ENCODE data around the gene EPN3. TPM values are rescaled to one million over a fixed set of nuclear protein-coding genes. Genes with fewer than 3 reads are reported as not detected.

EPN3 gene
- total RNA-seq, 1 donor from 2014 or later = 38.5 TPM

DNA sequence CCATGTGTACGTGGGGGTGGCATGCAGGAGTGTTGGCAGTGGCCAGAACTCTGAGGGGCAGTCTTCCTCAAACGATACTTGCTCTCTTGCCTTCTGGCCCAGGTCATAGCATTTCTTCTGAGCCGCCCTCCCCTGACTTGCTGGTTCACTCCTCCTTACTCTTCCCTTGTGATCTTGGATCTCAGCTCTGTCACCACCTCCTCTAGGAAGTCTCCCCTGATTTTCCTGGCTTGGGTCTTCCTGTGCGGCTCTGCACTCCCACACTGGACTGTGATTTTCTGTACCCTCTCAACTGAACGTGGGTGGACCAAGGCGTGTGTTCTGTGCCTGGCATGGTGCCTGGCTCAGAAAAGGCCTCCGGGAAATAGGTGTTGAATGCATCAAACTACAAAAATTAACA lies 2.9 kb downstream of the EPN3 start:
- no peak for ATAC-seq

DNA sequence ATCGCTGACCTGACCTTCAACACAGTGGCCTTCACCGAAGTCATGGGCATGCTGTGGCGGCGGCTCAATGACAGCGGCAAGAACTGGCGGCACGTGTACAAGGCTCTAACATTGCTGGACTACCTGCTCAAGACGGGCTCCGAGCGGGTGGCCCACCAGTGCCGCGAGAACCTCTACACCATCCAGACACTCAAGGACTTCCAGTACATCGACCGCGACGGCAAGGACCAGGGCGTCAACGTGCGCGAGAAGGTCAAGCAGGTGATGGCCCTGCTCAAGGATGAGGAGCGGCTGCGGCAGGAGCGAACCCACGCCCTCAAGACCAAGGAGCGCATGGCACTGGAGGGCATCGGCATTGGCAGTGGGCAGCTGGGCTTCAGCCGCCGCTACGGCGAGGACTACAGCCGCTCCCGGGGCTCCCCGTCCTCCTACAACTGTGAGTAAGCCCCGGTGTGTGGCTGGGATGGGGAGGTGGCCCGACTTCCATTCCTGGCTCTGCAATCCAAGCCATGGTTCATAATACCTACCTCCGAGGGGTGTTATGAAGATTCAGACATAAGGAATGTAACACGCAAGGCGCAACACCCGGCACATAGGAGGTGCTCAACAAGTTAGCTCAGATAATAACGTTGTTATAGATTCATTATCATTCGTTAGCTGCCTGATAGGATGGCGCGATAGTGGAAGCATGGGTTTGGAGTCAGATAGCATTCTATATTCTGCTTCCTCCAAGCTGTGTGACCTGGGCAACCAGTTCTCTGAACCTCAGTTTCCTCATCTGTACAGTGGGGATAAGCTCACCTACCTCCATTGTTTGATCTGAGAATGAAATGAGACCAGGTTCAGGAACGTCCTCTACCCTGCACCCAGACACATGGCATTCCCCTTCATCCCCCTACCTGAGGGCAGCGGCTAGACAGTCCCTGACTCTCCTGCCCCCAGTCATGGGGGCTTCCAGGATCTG lies 4.4 kb downstream of the EPN3 start:
- no peak for ATAC-seq

GRCh38 chr17:50537721-50538548 lies 5.4 kb downstream of the EPN3 start:
- no peak for ATAC-seq

GRCh38 chr17:50538549-50539410 lies 6.2 kb downstream of the EPN3 start:
- ATAC-seq = no peak

DNA sequence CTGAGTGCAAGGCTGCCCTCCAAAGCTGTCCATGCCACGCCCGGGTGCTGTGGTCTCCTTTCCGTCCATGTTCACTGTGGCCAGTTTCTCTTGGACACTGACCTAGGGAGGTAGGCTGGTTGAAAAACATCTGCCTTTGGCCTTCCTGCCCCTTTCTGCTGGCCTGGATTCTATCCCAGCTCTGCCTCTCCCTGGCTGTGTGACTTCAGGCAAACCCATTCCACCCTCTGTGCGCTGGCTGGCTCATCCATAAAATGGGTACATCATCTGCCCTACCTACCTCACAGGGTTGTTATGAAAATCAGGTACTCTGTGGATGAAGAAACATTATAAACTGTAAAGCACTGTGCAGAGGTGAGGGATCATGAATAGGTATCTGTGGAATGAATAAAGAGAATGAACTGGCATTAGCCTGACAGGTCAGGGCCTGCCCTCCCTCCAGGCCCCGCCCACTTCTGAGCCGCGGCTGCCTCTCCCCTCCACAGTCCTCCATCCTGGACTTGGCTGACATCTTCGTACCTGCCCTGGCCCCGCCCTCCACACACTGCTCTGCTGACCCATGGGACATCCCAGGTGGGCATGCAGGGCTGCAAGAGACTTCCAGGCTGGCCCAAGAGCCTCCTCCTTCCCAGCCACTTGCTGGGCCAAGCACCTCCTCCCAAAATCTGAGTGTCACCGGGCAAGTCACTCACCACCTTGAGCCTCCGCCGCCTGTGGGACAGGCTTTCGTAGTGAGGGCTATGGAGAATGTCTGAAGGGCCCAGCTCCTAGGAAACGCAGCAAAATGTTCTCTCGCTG lies 7.4 kb downstream of the EPN3 start:
- peak; percentile 82 for ATAC-seq

DNA sequence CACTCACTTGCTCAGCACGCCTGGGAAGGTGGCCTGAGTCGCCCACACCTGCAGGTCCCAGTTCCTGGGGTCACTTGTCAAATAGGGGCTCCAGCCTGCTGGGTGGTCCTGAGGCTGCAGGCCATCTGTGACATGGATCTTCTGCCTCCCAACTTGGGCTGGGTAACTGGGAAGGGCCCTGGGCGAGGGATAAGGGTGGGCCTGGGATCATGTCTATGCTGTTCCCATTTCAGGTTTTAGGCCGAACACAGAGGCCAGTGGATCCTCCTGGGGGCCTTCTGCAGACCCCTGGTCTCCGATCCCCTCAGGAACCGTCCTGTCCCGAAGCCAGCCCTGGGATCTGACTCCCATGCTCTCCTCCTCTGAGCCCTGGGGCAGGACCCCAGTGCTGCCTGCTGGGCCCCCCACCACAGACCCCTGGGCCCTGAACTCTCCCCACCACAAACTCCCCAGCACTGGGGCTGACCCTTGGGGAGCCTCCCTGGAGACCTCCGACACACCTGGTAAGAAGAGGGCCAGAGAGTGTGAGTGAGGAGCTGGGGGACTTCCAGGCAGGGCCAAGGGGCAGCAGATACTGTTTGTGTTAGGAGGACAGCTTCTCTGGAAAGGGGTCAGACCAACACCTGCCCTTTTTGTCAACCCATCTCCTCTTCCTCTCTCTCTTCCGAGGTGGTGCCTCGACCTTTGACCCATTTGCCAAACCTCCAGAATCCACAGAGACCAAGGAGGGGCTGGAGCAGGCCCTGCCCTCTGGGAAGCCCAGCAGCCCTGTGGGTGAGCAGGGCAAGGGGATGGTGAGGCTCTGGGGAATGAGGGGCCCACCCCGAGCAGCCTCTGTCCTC lies 8.2 kb downstream of the EPN3 start:
- ATAC-seq = no peak

DNA sequence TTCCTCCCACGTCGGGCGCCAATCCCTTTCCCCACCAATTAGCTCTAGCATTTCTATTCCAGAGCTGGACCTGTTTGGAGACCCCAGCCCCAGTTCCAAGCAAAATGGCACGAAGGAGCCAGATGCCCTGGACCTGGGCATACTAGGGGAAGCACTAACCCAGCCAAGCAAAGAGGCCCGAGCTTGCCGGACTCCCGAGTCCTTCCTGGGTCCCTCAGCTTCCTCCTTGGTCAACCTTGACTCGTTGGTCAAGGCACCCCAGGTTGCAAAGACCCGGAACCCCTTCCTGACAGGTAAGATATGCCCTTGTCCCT lies 8.8 kb downstream of the EPN3 start:
- no peak for ATAC-seq

DNA sequence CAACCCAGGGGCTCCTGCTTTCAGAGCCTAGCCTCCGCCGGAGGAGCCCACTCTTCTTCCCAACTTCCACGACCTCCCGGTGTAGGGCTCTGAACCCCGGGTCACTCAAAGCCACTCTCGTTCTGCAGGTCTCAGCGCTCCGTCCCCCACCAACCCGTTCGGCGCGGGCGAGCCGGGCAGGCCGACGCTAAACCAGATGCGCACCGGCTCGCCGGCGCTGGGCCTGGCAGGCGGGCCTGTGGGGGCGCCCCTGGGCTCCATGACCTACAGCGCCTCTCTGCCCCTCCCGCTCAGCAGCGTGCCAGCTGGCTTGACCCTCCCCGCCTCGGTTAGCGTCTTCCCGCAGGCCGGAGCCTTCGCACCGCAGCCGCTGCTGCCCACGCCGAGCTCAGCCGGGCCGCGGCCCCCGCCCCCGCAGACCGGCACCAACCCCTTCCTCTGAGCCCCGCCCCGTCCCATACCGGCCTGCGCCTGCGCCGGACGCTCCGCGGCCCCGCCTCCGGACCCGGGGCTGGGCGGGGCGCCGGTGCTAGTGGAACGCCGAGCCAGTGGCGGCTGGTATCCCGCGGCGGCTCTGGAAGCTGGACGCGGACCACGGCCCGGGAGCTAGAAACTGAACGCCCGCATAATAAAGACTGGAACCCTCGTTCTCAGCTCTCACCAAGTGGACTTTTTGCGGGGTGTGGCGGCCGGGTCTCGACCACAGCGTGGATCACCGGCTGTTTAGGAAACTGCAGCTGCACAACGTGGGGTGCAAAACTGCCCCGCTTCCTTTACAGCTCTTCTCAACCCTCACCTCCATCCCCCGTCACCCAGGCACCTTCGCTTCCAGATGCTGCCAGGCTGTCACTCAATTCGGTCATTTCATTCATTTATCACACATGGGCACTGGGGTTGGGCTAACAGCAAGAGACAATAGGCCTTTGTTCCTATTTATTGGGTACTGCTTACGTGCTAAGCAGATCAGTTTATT lies 9.5 kb downstream of the EPN3 start:
- peak; percentile 67 for ATAC-seq

GRCh38 chr17:50542795-50543774 lies 10.6 kb downstream of the EPN3 start:
- peak; percentile 24 for ATAC-seq

DNA sequence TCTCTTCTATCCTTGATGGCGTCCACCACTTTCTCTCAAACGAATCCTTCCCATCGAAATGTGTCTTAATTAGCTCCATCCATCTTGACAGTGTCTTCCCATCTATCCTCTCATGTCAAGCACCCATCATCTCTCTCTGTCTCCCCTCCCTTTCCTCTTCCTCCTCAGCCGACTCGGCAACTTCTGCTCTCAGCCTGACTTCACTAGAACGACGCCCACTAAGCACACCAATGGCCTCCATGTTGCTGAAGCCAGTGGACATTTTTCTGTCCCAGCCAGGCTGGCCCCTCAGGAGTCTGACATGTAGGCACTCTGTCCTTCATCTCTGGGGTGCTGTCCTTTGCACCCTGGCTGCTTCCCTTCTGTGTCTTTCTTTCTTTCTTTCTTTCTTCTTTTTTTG lies 12.0 kb downstream of the EPN3 start:
- no peak for ATAC-seq

GRCh38 chr17:50545311-50545710 lies 12.8 kb downstream of the EPN3 start:
- no peak for ATAC-seq

- no peak for ATAC-seq
Measured at GRCh38 chr17:50546701-50547034, 14.1 kb downstream of the EPN3 start.

DNA sequence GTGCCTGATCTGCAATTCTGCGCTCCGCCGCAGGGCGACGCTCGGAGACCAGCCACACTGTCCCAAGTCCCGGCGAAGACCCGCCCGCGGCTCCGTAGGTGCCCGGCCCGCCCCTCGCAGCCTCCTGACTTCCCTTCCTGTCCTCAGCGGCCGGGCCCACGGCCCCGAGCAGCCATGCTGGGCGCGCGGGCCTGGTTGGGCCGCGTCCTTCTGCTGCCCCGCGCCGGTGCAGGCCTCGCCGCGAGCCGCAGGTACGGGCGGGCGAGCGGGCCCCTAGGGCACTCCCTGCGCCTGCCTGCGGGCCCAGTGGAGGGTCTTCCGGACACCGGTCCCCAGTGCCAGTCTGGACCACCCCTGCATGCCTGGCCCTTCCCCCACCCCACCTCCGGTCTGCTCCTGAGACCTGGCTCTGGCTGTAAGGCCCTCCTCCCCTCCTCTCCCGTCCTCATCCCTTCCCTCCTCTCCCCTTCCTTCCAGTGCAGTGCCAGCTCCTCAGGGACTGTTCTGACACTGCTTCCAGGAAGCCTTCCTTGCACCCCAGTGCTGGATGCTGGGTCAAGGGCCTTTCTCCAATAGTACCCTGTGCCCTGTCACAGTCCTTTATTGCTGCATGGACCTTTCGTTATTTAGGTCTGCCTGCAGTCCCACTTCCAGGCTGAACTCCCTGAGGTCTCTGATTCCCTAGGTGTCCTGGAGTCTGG lies 14.7 kb downstream of the EPN3 start, which contains the start of gene SPATA20:
Gene SPATA20 (plus strand): TSS at position 140 of the 701 bp plus-strand sequence. CDS start 35 bp downstream, at position 175.
- ATAC-seq = peak; percentile 83

DNA sequence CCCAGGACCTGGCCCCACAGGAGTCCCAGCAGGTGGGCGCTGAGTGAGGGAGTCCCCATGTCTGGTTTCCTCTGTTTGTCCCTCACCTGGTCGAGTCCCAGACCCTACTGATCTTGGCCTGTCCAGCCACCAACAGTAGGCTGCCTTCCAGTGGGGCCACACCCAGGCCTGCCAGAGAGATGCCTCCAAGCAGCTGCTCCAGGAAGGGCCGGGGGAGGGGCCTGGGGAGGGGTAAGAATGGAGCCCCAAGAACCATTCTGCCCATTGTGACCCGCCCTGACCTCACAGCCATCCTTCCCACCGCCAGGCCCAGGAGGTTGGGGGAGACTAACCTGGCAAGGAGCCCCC lies 15.2 kb downstream of the EPN3 start:
- peak; percentile 1 for ATAC-seq

DNA sequence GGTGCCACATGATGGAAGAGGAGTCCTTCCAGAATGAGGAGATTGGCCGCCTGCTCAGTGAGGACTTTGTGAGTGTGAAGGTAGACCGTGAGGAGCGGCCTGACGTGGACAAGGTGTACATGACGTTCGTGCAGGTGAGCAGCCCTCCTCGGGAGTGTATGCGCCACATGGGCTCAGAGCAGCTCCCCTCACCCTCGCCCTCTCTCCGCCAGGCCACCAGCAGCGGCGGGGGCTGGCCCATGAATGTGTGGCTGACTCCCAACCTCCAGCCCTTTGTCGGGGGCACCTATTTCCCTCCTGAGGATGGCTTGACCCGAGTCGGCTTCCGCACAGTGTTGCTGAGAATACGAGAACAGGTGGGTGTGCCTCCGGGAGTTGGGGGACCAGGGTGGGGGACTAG lies 16.3 kb downstream of the EPN3 start:
- ATAC-seq = no peak

DNA sequence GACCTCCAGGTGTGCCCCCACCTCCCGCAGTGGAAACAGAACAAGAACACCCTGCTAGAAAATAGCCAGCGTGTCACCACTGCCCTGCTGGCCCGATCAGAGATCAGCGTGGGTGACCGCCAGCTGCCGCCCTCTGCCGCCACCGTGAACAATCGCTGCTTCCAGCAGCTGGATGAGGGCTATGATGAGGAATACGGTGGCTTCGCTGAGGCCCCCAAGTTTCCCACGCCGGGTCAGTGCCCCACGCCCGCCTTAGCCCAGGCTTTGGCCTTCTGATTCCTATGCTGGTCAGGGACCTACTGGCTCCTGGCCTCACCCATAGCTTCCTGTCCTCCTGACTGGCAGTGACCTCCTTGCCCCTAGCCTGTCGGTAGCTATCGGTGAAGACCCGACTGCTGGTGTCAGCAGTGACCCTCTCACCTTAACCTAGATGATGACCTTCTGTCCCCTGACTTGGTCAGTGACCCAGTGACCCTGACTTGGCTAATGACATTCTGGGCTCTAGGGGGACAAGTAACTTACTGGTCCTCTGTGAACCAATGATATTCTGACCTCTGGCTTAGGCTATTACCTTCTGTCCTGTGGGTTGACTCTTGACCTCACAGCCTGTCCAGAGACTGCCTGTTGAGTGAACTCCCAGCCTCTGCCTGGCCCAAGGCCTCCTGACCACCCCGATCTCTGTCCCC lies 16.9 kb downstream of the EPN3 start:
- ATAC-seq = no peak

DNA sequence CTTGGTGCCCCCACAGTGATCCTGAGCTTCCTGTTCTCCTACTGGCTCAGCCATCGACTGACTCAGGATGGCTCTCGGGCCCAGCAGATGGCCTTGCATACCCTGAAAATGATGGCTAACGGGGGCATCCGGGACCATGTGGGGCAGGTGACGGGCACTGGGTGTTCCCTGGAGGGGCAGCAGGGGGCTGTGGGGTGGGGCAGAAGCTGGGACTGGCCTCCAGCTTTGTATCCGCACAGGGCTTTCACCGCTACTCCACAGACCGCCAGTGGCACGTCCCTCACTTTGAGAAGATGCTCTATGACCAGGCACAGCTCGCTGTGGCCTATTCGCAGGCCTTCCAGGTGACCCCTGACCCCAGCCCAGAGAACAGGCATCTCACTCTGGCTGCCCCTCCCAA lies 17.4 kb downstream of the EPN3 start:
- no peak for ATAC-seq

All from esophagus mucosa (tissue), 1 donor.